Hypothalamus (tissue), 51 donors: Measurements from ENCODE around the gene TBCEL.
A peak's percentile ranks its signal among the peaks of the same experiment; 100 is the strongest.
"Not testable (repeated sequence)": the region's sequence is repeated elsewhere in the genome, so short reads cannot be mapped to it uniquely, and the experiment has no call there.

Source experiments
- DNase-seq, 51 donors: peaks; one replicate each; lab custom pipeline; 2025; lab: John Stamatoyannopoulos, UW

Gene TBCEL

GRCh38 chr11:121104312-121104762, 80.4 kb downstream of the TBCEL start:
- DNase-seq = no peak

DNA sequence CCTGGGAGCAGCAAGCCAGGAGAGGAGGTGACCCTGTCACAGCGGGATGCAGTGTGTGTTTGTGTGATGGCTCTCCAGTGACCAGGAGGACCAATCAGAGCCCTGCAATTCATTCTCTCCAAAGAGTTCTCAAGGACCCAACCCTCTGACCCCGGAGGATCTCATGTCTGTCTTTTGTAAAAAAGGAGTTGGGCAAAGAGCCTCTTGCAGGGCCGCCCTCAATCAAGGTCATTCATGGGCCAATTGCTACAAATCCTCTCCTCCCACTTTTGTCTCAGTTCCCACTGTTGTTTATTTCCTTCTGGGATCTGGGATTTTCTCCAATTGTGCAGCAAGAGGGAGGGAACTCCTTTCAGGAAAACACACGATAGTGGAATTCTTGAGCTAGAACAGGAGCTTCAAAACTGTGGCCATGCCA, 81.2 kb downstream of the TBCEL start:
- DNase-seq = peak in 2 of 51 donors; percentile 12 to 17

GRCh38 chr11:121105481-121106195, 81.7 kb downstream of the TBCEL start:
- no peak for DNase-seq

GRCh38 chr11:121106812-121107211, 82.9 kb downstream of the TBCEL start:
- DNase-seq = no peak

DNA sequence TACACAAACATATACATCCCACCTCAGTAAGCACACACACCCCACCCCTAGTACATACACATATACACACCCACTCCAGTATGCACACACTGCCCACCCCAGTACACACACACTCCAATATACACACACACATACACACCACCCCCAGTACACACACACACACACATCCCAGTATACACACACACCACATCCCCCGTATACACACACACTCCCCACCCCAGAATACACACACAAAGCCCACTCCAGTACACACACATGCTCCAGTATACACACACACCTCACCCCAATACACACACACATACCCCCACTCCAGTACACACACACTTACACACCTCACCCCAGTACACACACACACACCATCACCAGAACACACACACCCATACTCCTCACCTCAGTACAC, 84.5 kb downstream of the TBCEL start:
- no peak for DNase-seq

DNA sequence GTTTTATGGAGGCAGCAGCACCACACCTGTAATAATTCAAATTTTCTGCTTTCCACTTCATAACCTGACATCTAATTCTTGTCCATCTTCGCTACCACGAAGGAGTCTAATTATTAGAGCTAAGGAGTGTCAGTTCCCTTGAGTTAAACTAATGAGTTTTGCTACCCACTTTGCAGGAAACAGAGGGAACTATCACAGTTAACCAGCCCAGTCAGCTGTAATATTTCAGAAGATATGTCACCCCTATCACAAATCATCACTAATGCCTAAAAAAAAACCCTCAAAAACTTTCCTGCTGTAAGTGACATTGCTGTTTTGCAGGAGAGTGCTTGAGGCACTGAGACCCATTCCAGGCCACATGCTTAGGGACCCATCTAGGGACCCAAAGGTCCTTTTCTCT, 85.6 kb downstream of the TBCEL start:
- no peak for DNase-seq

GRCh38 chr11:121109916-121110586, 86.1 kb downstream of the TBCEL start:
- DNase-seq = no peak

DNA sequence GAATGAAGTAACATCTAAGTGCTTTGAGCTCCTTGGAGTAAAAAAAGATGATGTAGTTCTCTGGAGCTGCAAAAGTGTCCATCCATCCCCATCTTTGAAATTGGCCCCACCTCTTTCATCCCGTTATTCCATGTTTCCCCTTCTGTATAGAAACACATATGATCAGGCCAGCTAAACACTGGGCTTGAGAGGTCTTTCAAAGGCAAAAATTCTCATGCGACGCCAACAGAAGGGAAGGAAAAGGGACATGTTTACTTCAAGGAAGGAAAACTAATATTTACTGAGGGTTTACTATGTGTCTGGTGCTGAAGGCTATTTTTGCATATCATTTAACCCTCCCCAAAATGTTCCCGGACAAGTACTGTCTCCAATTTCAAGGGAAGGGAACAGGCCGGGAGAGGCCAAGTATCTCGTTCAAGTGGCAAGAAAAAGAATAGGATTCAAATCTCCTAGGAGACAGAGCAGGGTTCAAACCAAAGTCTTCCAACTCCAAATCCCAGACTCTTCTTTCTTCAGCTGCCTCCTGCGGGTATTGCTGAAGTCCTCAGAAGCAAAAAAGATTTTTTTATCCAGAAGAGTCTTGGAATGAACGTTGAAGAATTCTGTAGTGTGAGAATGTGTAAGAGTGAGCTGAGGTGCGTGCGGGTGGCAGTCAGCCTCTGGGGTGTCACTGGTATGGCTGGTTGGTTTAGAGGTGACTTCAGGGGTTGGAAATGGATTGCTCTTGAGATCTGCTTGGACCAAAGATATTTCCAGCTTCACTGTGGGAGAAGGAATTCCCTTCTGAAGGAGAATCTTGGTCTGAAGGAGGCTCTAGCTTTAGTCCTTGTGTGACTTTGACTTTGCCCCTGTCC, 87.2 kb downstream of the TBCEL start:
- no peak for DNase-seq

GRCh38 chr11:121112498-121113455, 88.9 kb downstream of the TBCEL start:
- DNase-seq = peak in 37 of 51 donors; percentile 3 to 76 (median 31)

- no peak for DNase-seq
These were observed 89.7 kb downstream of the TBCEL start for GRCh38 chr11:121113611-121114010.

- DNase-seq = not testable (repeated sequence)
These were observed 91.1 kb downstream of the TBCEL start for GRCh38 chr11:121115024-121115423.

- no peak for DNase-seq
These were observed 93.9 kb downstream of the TBCEL start for GRCh38 chr11:121117788-121118187.

GRCh38 chr11:121119440-121119839, 95.5 kb downstream of the TBCEL start:
- DNase-seq = no peak

GRCh38 chr11:121122328-121122727, 98.4 kb downstream of the TBCEL start:
- no peak for DNase-seq

DNA sequence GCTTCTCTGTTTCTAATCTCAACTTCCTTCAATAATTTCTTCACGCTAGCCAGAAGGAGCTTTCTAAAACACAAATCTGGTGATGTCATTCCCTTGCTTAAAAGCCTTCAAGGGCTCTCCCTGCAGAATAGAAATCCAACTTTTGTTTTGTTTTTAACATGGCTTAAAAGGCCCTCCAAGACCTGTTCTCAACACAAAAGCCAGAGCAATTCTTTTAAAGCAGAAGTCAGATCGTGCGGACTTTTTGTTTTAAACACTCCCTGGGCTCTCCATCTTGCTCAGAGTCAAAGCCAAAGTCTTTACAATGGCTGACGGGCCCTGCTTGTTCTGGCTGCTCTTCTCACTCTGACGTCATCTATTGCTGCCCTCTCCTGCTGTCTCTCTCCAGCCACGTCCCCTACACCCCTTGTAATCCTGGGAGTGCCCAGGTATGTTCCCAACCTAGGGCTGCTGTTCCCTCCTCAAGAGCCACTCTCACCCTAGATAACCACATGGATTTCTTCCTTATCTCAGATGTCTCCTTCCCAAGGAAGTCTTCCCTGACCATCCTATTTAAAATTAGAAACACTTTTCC, 99.7 kb downstream of the TBCEL start:
- DNase-seq = no peak

- DNase-seq = no peak
These were observed 103.9 kb downstream of the TBCEL start for GRCh38 chr11:121127809-121128208.

- DNase-seq = no peak
These were observed 105.7 kb downstream of the TBCEL start for GRCh38 chr11:121129362-121130340.

DNA sequence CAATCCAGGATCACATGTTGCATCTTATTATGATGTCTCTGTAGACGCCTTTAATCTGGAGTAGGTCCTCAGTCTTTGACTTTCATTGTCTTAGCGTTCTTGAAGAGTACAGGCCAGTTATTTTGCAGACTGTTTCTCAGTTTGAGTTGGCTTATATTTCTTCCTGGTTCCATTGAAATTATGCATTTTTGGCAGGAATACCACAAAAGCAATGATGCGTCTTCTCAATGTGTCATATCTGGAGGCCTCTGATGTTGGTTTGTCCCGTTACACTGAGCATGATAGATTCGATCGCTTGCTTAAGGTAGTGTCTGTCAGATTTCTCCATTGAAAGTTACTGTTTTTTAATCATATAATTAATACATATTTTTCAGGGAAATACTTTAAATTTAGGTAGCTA, 107.8 kb downstream of the TBCEL start:
- DNase-seq = no peak
